Calu3 (cell line): Measurements from ENCODE around the gene NUP50. TPM values are rescaled to one million over a fixed set of nuclear protein-coding genes. Genes with fewer than 3 reads are reported as not detected.

ENCODE experiments used
- BruUV-seq: library from RNA; stranded (reverse); fragments of 400-500 nt; replicated peaks from 2 replicates; lab custom pipeline; 2021; lab: Mats Ljungman, UMichigan
- CTCF ChIA-PET: fragments of 300-600 bp; sonication (Branson Sonifier 250); formaldehyde crosslinking; loops from one replicate; lab custom pipeline; 2022; ENCODE audit warnings: antibody characterized with exemption; lab: Charles Lee
- DNase-seq: peaks from one replicate; pipeline ENCODE4 v3.0.0; 2022
- H3K27ac Mint-ChIP-seq: one replicate; pipeline ENCODE4 v1.8.0; 2022; ENCODE audit warnings: mixed read lengths; ENCODE audit not compliant: unreplicated experiment
- H3K27me3 Mint-ChIP-seq: one replicate; pipeline ENCODE4 v1.8.0; 2022; ENCODE audit warnings: mixed read lengths; ENCODE audit not compliant: unreplicated experiment
- H3K36me3 Mint-ChIP-seq: one replicate; pipeline ENCODE4 v1.8.0; 2022; ENCODE audit warnings: mild to moderate bottlenecking, moderate library complexity, mixed read lengths; ENCODE audit not compliant: insufficient read depth, unreplicated experiment
- H3K4me1 Mint-ChIP-seq: one replicate; pipeline ENCODE4 v1.8.0; 2022; ENCODE audit warnings: mild to moderate bottlenecking, low read depth, mixed read lengths; ENCODE audit not compliant: unreplicated experiment
- H3K4me3 Mint-ChIP-seq: one replicate; pipeline ENCODE4 v1.8.0; 2022; ENCODE audit warnings: mild to moderate bottlenecking, low read depth, moderate library complexity, mixed read lengths; ENCODE audit not compliant: unreplicated experiment
- H3K9me3 Mint-ChIP-seq: one replicate; pipeline ENCODE4 v1.8.0; 2022; ENCODE audit warnings: low read depth, mixed read lengths; ENCODE audit not compliant: unreplicated experiment
- CTCF ChIP-seq: fragments of 200-600 bp; IDR thresholded peaks from one replicate; pipeline ENCODE4 v1.8.0; 2022; ENCODE audit warnings: antibody characterized with exemption; ENCODE audit not compliant: unreplicated experiment
- intact Hi-C: fragments of 100-400 bp; cut with micrococcal nuclease; formaldehyde crosslinking; loops from one replicate; pipeline ENCODE4 v1.10.0; 2022; ENCODE audit not compliant: unreplicated experiment
- total RNA-seq: library from RNA; stranded (reverse); gene quantifications from 2 replicates; pipeline ENCODE4 v1.2.3, GENCODE V29; 2022

NUP50 gene
- total RNA-seq, 1 experiment from 2014 or later, result 107 TPM

- no peaks in the 10 kb centered on the region for H3K9me3 Mint-ChIP-seq
- peaks cover 17% of the 10 kb centered on the region for H3K4me1 Mint-ChIP-seq
- no peak overlapping the region for H3K27ac Mint-ChIP-seq
- intact Hi-C loops, result no loop called here
- TF ChIP-seq CTCF, result no peak
- DNase-seq, result no peak
- CTCF ChIA-PET, result no interaction called here
- peaks cover 23% of the 10 kb centered on the region for H3K36me3 Mint-ChIP-seq
- no peaks in the 10 kb centered on the region for H3K27me3 Mint-ChIP-seq
- H3K4me3 Mint-ChIP-seq, result no peak overlapping the region
- no TSS peak for BruUV-seq
Measured at GRCh38 chr22:45228401-45228754, 64.7 kb downstream of the NUP50 start.

GRCh38 chr22:45229181-45229580, 65.5 kb downstream of the NUP50 start:
- TF ChIP-seq CTCF, result no peak
- no TSS peak for BruUV-seq
- peaks cover 16% of the 10 kb centered on the region for H3K4me1 Mint-ChIP-seq
- intact Hi-C loops, result no loop called here
- peaks cover 23% of the 10 kb centered on the region for H3K36me3 Mint-ChIP-seq
- no peak overlapping the region for H3K4me3 Mint-ChIP-seq
- no peaks in the 10 kb centered on the region for H3K27me3 Mint-ChIP-seq
- H3K9me3 Mint-ChIP-seq, result no peaks in the 10 kb centered on the region
- no peak for DNase-seq
- no peak overlapping the region for H3K27ac Mint-ChIP-seq
- CTCF ChIA-PET, result no interaction called here

GRCh38 chr22:45230026-45230721, 66.4 kb downstream of the NUP50 start:
- no peak for TF ChIP-seq CTCF
- H3K4me1 Mint-ChIP-seq, result peaks cover 16% of the 10 kb centered on the region
- DNase-seq, result no peak
- H3K27ac Mint-ChIP-seq, result no peak overlapping the region
- H3K9me3 Mint-ChIP-seq, result no peaks in the 10 kb centered on the region
- no peaks in the 10 kb centered on the region for H3K27me3 Mint-ChIP-seq
- H3K36me3 Mint-ChIP-seq, result peaks cover 18% of the 10 kb centered on the region
- intact Hi-C loops, result no loop called here
- BruUV-seq, result no TSS peak
- CTCF ChIA-PET, result no interaction called here
- H3K4me3 Mint-ChIP-seq, result no peak overlapping the region

GRCh38 chr22:45231293-45231692, 67.6 kb downstream of the NUP50 start:
- H3K27me3 Mint-ChIP-seq, result no peaks in the 10 kb centered on the region
- BruUV-seq, result no TSS peak
- H3K27ac Mint-ChIP-seq, result no peak overlapping the region
- intact Hi-C loops, result no loop called here
- CTCF ChIA-PET, result no interaction called here
- no peak overlapping the region for H3K4me3 Mint-ChIP-seq
- TF ChIP-seq CTCF, result no peak
- H3K4me1 Mint-ChIP-seq, result peaks cover 13% of the 10 kb centered on the region
- DNase-seq, result no peak
- no peaks in the 10 kb centered on the region for H3K9me3 Mint-ChIP-seq
- peaks cover 12% of the 10 kb centered on the region for H3K36me3 Mint-ChIP-seq
